HG03378 (cell line): ENCODE data around the gene MAP4K5.

ENCODE experiments used
- ATAC-seq: cut with Tn5 transposase; IDR thresholded peaks from one replicate; pipeline ENCODE4 v1.9.1; 2021; ENCODE audit warnings: mild to moderate bottlenecking, moderate library complexity; ENCODE audit not compliant: unreplicated experiment

Gene MAP4K5

DNA sequence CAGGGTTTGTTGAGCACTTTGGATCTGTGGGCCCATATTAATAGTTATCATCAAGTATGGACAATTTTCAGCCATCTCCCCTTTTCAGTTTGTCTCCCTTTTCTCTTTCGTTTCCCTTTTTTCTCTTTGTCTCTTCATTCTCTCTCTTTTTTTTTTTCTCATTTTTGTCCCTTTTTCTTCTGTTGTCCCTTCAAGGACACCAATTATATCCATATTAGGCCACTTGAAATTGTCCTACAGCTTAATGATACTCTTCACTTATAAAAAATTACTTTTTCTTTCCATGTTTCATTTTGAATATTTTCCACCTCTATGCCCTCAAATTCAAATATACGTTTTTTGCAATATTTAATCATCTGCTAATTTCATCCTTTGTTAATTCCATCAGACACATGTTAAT, 53.3 kb downstream of the MAP4K5 start:
- ATAC-seq = no peak

- no peak for ATAC-seq
These were observed 54.6 kb downstream of the MAP4K5 start for GRCh38 chr14:50477760-50478159.

DNA sequence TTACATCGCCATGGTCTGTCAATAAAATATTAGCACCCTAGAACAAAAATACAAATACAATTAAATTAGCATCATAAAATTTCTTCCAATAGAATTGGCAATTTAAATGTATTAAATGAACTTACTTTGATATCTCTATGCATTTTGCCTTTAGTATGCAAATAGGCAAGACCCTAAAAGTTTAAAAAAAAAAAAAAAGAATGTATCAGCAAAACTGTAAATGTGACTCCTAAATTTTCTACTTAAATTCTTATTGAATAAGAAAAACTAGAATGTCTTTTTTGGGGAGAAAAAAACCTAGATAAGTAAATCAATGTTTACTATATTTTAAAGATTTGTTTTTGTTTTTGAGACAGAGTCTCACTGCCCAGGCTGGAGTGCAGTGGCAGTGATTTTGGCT, 56.2 kb downstream of the MAP4K5 start:
- ATAC-seq = no peak

- no peak for ATAC-seq
These were observed 56.9 kb downstream of the MAP4K5 start for GRCh38 chr14:50475460-50475859.

- ATAC-seq = no peak
These were observed 60.4 kb downstream of the MAP4K5 start for GRCh38 chr14:50471838-50472465.

- no peak for ATAC-seq
These were observed 62.4 kb downstream of the MAP4K5 start for GRCh38 chr14:50469982-50470381.

DNA sequence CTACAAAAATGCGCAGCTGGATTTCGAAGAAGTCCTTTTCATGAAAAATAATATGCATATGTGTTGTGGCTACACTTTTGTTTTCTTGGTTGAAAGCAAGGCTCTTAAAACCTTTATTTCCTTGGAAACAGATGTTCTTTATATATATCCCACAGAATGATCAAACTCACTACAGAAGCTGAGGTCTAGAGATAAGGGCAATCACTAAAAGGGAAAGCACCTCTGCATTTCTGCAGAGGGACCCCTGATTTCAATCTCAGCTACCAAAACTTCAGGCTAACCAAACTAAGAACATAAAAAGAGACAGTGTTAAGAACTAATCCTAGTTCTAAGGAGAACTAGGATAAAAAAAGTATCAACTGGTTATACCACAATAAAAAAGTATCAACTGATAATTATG, 70.3 kb downstream of the MAP4K5 start:
- ATAC-seq = no peak

- no peak for ATAC-seq
These were observed 78.5 kb downstream of the MAP4K5 start for GRCh38 chr14:50453869-50454268.

- ATAC-seq = no peak
These were observed 79.2 kb downstream of the MAP4K5 start for GRCh38 chr14:50452979-50453705.

- ATAC-seq = no peak
These were observed 80.1 kb downstream of the MAP4K5 start for GRCh38 chr14:50452296-50452695.

DNA sequence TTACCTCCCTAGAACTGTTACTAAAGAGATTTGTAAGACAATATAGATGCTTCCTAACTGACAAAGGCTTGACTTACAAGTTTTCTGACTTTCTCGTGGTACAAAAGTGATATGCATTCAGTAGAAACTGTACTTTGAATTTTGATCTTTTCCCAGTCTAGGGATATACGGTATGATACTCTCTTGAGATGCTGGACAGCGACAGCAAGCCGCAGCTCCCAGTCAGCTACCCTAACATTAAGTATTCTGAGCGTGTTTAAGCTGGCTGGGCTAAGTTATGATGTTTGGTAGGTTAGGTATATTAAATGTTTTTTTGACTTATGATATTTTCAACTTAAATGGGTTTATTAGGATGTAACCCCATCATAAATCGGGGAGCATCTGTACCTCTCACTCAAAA, 80.5 kb downstream of the MAP4K5 start:
- ATAC-seq = no peak

GRCh38 chr14:50447461-50447860, 84.9 kb downstream of the MAP4K5 start:
- ATAC-seq = no peak

GRCh38 chr14:50434528-50434927, 97.8 kb downstream of the MAP4K5 start:
- no peak for ATAC-seq

DNA sequence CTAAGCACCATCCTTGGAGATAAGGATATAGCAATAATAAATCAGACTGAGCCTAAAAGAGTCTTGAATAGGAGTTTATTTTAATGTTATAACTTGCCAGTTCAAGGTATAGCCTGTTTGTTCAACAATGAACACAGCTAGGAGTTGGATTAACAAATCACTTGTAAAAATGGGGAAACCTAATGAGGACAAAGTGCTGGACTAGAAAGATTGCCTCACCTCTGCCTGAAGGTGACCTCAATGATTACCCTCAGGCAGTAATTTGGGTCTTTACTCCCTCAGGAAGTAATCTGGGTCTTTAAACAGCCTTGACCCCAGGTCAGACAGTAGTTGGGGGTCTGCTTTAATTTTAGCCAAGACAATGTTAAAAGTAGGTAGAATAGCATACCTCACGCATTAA, 100.2 kb downstream of the MAP4K5 start:
- ATAC-seq = no peak

DNA sequence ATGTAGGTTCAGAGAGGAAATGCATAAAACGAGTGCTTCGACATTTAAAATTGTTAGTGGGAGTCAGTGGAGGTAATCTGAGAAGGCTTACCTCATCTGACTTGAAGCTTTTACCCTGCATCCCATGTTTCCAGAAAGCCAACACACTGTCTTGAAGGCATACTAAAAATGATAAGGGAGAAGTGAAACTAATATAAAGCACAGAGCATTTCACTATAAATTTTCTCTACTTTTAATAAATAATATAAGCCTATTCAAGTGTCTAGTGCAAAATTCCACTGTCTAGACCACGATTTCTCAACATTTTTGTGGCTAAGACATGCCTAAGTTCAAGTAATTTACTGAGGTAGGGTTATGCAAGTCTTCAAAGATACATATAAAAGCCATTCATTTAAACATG, 106.6 kb downstream of the MAP4K5 start:
- no peak for ATAC-seq

- ATAC-seq = no peak
These were observed 107.3 kb downstream of the MAP4K5 start for GRCh38 chr14:50425105-50425504.

- no peak for ATAC-seq
These were observed 108.8 kb downstream of the MAP4K5 start for GRCh38 chr14:50423529-50423928.

DNA sequence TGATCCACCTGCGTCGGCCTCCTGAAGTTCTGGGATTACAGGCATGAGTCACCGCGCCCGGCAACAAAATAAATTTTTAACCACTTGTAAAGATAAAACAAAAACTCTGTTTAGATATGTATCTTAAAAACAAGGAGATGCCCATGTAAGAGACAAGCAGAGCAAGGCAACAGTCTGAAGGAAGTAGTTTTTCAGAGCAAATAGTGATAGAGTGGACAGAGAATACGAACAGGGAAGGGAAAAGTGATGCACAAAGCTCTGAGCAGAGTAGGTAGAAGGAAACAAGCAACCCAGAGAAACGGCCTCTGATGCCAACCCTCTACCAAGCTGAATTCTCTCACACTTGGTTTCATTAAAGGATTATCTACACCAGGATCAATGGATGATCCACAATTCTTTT, 110.9 kb downstream of the MAP4K5 start:
- ATAC-seq = no peak

- no peak for ATAC-seq
These were observed 114.5 kb downstream of the MAP4K5 start for GRCh38 chr14:50417853-50418252.

- no peak for ATAC-seq
These were observed 121.4 kb downstream of the MAP4K5 start for GRCh38 chr14:50410921-50411320.

GRCh38 chr14:50410071-50410470, 122.3 kb downstream of the MAP4K5 start:
- no peak for ATAC-seq

GRCh38 chr14:50407111-50407812, 125.1 kb downstream of the MAP4K5 start:
- ATAC-seq = no peak
